Transverse colon (tissue), 4 donors: Measurements from ENCODE around the gene CDH13. TPM values are rescaled to one million over a fixed set of nuclear protein-coding genes. Genes with fewer than 3 reads are reported as not detected.

Experiments
- DNase-seq: peaks from one replicate; pipeline ENCODE4 v3.0.0-alpha.2; 2019
- H3K27ac ChIP-seq, 4 donors: fragments of 200-600 bp; sonication (generic); 2 replicates each; pipeline ENCODE4 v1.5.1; 2016 to 2018; ENCODE audit warnings: inconsistent platforms in 4 of 4
- H3K27me3 ChIP-seq: fragments of 200-600 bp; sonication (generic); 2 replicates; pipeline ENCODE4 v1.5.1; 2017; ENCODE audit warnings: inconsistent platforms
- H3K36me3 ChIP-seq, 4 donors: fragments of 200-600 bp; sonication (generic); 2 replicates each; pipeline ENCODE4 v1.5.1; 2017 to 2019; ENCODE audit warnings: inconsistent platforms in 4 of 4
- H3K4me1 ChIP-seq, 4 donors: fragments of 200-600 bp; sonication (generic); 2 replicates each; pipeline ENCODE4 v1.5.1; 2017 to 2020; ENCODE audit warnings: inconsistent platforms in 4 of 4
- H3K4me3 ChIP-seq, 4 donors: fragments of 200-600 bp; sonication (generic); 1 replicate in 1 of 4; 2 replicates in 3 of 4; pipeline versions ENCODE4 v1.5.1 to v1.6.1; 2017 to 2019; ENCODE audit warnings: inconsistent platforms in 4 of 4
- H3K9me3 ChIP-seq, 2 donors: fragments of 200-600 bp; sonication (generic); 2 replicates each; pipeline ENCODE4 v1.5.1; 2017 to 2019; ENCODE audit warnings: inconsistent platforms in 2 of 2
- EP300 ChIP-seq: sonication (generic); formaldehyde crosslinking; IDR thresholded peaks from one replicate; pipeline ENCODE4 v1.6.1; 2017; ENCODE audit warnings: antibody characterized with exemption, low read depth
- POLR2A ChIP-seq: fragments of 450-650 bp; IDR thresholded peaks from one replicate; pipeline ENCODE4 v1.6.1; 2016; ENCODE audit warnings: antibody characterized with exemption, mild to moderate bottlenecking, moderate library complexity
- POLR2AphosphoS5 ChIP-seq, 3 donors: sonication (generic); formaldehyde crosslinking; IDR thresholded peaks; one replicate each; pipeline ENCODE4 v1.6.1; 2016; ENCODE audit warnings: antibody characterized with exemption in 3 of 3
- WGBS, 2 donors: methylation state at CpG; one replicate each; pipeline ENCODE4 v1.1.5; 2018; ENCODE audit warnings: low coverage in 1 of 2; 5-methylcytosine and 5-hydroxymethylcytosine counted together
- in situ Hi-C, 4 donors: fragments of 200-750 bp; cut with MboI; loops; one replicate each; pipeline versions ENCODE4 v1.15.0 to v1.15.1; 2017; ENCODE audit warnings: low sequenced_read_pairs in 3 of 4, low pct_ligation_motif_present in 1 of 4, low pct_unique_long_range_greater_than_20kb in 1 of 4
- intact Hi-C: fragments of 100-400 bp; cut with DNase I; formaldehyde crosslinking; loops from one replicate; pipeline ENCODE4 v1.15.1; 2023; ENCODE audit warnings: low total_unique reads
- total RNA-seq, 4 donors: library from RNA; depleted of rRNA; stranded (reverse); fragments of >200 nt; gene quantifications; one replicate each; pipeline ENCODE4 v1.1.0, GENCODE V29; 2016
- TF ChIP-seq, protein P1 (sequence below), 5 experiments: fragments of 200-600 bp in 3 of 5; fragments of 450-650 bp in 2 of 5; sonication (generic) in 3 of 5; IDR thresholded peaks; 1 replicate in 2 of 5; 2 replicates in 3 of 5; pipeline ENCODE4 v1.5.1; 2016 to 2017; ENCODE audit warnings: antibody characterized with exemption in 5 of 5, inconsistent platforms in 3 of 5, mild to moderate bottlenecking in 2 of 5, moderate library complexity in 1 of 5

The CDH13 gene
- total RNA-seq, 4 donors from 2014 or later, result 3.8 to 28.1 (median 5.8) TPM

DNA sequence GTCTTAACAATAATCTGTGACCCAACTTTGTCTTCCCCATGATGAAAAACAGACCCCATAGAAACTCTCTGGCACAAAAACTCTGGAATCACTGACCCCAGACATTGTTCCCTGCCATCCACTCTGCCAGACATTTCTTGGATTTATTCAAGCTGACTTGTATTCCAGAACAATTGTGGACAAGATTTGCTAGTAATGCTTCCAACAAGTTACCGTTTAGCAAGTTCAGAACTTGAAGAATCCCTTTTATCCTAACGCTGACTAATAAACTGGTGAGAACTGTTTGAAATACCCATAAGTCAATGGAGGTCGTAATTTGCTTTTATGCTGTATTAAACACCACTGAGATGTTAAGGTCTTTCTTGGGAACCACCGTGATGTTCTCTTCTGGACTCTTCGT, 1191.5 kb downstream of the CDH13 start:
- Histone ChIP-seq H3K27ac (peak overlapping the region in 2 of 4 donors; percentile 10 to 57), H3K36me3 (no peaks in the 10 kb centered on the region), H3K4me3 (no peak overlapping the region), H3K9me3 (no peaks in the 10 kb centered on the region), H3K27me3 (no peaks in the 10 kb centered on the region), H3K4me1 (peaks cover 7 to 18% (median 13%) of the 10 kb centered on the region in 4 donors)
- WGBS, 2 donors, result 61 to 73% methylated on average over 4 to 5 of the region's 5 CpGs
- TF ChIP-seq EP300 (no peak), POLR2AphosphoS5 (IDR thresholded peaks at IDR 0.05) (peak in 1 of 3 donors; percentile 18)
- intact Hi-C loops (no loop called here), in situ Hi-C loops (loop anchor here in 3 of 4 donors (25.0 kb wide), 2 partner anchors 244 to 369 kb away; partner anchors contain the start of genes ADAD2 (in 1 of the 3) and TAF1C (in 1 of the 3))
- DNase-seq, result no peak

DNA sequence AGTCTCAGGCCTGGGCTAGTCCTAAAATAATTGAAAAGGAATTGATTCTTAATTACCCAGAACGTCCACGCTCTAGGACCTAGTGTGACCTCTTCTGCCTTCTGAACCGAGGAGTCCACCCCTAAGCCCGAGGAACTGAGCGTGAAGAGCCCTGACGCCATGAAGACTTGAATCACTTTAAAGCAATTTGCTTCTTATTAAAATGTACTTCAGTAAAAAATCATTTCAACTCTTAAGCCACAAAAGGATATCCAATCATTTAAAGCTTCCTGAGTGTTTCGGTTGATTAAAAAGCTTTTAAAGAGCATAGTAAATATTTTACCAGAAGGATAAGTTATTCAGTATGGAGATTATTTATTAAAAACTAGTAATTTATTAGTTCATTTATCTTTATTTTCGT, 1192.6 kb downstream of the CDH13 start:
- H3K9me3 ChIP-seq, result no peaks in the 10 kb centered on the region
- DNase-seq, result no peak
- H3K4me3 ChIP-seq, result no peak overlapping the region
- TF ChIP-seq POLR2A (no peak), EP300 (no peak), POLR2AphosphoS5 (IDR thresholded peaks at IDR 0.05) (no peak)
- TF ChIP-seq, protein P1, sequence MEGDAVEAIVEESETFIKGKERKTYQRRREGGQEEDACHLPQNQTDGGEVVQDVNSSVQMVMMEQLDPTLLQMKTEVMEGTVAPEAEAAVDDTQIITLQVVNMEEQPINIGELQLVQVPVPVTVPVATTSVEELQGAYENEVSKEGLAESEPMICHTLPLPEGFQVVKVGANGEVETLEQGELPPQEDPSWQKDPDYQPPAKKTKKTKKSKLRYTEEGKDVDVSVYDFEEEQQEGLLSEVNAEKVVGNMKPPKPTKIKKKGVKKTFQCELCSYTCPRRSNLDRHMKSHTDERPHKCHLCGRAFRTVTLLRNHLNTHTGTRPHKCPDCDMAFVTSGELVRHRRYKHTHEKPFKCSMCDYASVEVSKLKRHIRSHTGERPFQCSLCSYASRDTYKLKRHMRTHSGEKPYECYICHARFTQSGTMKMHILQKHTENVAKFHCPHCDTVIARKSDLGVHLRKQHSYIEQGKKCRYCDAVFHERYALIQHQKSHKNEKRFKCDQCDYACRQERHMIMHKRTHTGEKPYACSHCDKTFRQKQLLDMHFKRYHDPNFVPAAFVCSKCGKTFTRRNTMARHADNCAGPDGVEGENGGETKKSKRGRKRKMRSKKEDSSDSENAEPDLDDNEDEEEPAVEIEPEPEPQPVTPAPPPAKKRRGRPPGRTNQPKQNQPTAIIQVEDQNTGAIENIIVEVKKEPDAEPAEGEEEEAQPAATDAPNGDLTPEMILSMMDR (IDR thresholded peaks at IDR 0.05), result no peak
- H3K4me1 ChIP-seq, result peaks cover 2 to 8% (median 5%) of the 10 kb centered on the region in 4 donors
- in situ Hi-C loops (loop anchor here in 3 of 4 donors (25.0 kb wide), 2 partner anchors 243 to 368 kb away; partner anchors contain the start of genes ADAD2 (in 1 of the 3) and TAF1C (in 1 of the 3)), intact Hi-C loops (no loop called here)
- 70 to 71% methylated on average over 8 of the region's 8 CpGs for WGBS, 2 donors
- no peak overlapping the region for H3K27ac ChIP-seq
- no peaks in the 10 kb centered on the region for H3K27me3 ChIP-seq
- no peaks in the 10 kb centered on the region for H3K36me3 ChIP-seq

DNA sequence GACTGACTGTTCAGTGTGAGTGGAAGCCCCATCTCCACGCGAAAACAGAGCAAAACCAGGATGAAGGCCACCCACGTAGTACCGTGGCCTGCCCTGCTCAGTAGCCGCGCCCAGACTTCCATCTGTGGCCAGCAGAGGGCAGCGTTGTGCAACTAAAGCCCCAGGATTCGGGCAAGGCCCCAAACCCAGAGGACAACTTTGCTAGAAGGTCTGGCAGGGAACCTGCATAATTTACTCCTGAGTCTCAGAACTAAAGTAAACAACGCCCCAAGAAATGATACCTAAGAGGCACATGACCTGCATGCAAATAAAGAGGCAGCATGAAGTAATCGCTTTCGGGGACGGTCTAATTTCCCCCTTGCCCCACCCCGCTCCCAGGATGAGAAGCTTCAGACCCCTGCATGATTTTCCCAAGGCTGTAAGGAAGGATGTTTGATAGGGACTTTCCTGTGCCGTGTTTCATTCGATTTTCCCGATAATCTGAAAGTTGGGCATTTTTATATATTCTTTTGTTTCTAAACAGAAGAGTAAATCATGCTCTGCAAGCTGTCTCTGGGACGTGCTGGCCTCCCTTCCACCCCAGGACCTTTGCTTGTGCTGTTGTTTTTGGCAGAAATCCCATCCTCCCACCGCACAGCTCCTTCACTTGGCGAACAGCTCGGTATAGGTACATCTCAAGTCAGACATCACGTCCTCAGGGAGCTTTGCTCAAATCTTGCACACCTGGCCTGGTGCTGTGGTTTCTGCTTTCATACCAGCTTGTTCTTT, 1199.6 kb downstream of the CDH13 start:
- Histone ChIP-seq H3K9me3 (no peaks in the 10 kb centered on the region), H3K27ac (no peak overlapping the region), H3K27me3 (no peaks in the 10 kb centered on the region), H3K4me1 (peaks cover 0 to 6% (median 4%) of the 10 kb centered on the region in 4 donors), H3K4me3 (no peak overlapping the region), H3K36me3 (no peaks in the 10 kb centered on the region)
- DNase-seq, result peak; percentile 89
- intact Hi-C loops, result loop anchor here (10.0 kb wide), 2 partner anchors 128 to 238 kb away; partner anchors contain the start of gene OSGIN1
- in situ Hi-C loops, result loop anchor here in 1 of 4 donors (10.0 kb wide), 1 partner anchor 238 kb away; no protein-coding TSS in a partner anchor
- peak in 2 of 3 donors; percentile 40 to 53 for TF ChIP-seq POLR2AphosphoS5 (IDR thresholded peaks at IDR 0.05)
- TF ChIP-seq, protein P1 (IDR thresholded peaks at IDR 0.05), result peak; percentile 86 to 95 (median 88)
- no peak for TF ChIP-seq EP300
- no peak for TF ChIP-seq POLR2A
- 33 to 57% methylated on average over 11 to 21 of the region's 21 CpGs for WGBS, 2 donors

DNA sequence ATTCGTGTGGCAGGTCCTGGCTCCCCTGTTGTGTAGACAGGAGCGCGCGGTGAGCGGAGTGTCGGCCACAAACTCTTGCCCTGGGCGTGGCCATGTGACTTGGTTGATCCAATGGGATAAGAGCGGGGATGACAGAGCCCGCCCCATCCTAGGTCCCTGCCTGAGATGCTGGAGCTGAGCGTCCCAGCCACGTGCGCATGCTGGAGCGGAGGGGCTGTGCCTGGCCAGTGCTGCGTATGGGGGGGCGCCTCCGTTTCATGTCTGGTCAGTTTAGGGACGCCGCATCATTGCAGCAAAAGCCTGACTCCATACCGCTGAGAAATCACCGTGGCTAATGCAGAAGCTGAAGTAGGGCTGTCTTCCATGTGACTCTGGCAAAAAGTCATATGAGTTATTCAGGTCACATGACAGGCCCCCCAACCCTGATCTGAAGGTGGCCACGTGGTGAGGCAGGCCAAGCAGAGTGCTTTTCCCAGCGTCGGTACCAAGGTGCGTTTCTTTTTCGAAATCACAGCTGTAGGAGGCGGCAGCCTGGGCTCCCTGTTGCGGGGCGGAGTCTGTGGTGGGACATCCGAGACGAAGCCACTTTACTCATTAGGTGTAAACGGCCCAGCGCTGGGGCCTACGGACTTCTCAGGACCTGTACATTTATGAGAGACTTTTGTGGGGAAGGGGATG, 1203.5 kb downstream of the CDH13 start:
- Histone ChIP-seq H3K27me3 (no peaks in the 10 kb centered on the region), H3K4me1 (peaks cover 0 to 6% (median 4%) of the 10 kb centered on the region in 4 donors), H3K9me3 (no peaks in the 10 kb centered on the region), H3K27ac (no peak overlapping the region), H3K36me3 (no peaks in the 10 kb centered on the region), H3K4me3 (no peak overlapping the region)
- in situ Hi-C loops (no loop called here), intact Hi-C loops (no loop called here)
- DNase-seq, result no peak
- TF ChIP-seq EP300 (no peak), POLR2AphosphoS5 (IDR thresholded peaks at IDR 0.05) (no peak), POLR2A (no peak)
- TF ChIP-seq, protein P1 (IDR thresholded peaks at IDR 0.05), result no peak
- 87 to 92% methylated on average over 2 to 32 of the region's 33 CpGs for WGBS, 2 donors
